Measurements from ENCODE around the gene EIF4E2. TPM values are rescaled to one million over a fixed set of nuclear protein-coding genes. Genes with fewer than 3 reads are reported as not detected.
A peak's percentile ranks its signal among the peaks of the same experiment; 100 is the strongest.
"Not testable (repeated sequence)": the region's sequence is repeated elsewhere in the genome, so short reads cannot be mapped to it uniquely, and the experiment has no call there.

Gene EIF4E2
- total and polyA plus RNA-seq, 4 experiments from 2014 or later = 72.4 to 80.7 (median 76.5) TPM

DNA sequence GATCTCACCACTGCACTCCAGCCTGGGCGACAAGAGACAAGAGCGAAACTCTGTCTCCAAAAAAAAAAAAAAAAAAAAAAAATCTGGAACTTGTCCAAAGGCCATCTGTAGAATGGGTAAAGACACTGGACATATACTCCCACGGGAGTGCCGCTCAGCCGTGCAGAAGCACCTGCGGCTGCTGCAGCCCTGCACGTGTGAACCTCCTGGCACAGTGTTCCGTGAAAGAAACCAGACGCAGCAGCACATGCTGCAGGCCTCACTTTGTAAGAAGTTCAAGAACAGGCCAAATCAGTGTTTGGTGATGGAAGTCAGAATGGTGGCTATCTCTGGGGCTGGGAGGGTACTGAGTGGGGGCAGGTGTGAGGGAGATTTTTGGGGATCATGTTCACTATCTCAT is 18.1 kb upstream of the EIF4E2 start:
- Mint-ChIP-seq H3K4me1 (peaks cover 8 to 17% (median 12%) of the 10 kb centered on the region in 4 donors), H3K27me3 (peaks cover 11 to 35% of the 10 kb centered on the region in 2 donors), H3K4me3 (no peak overlapping the region), H3K36me3 (no peaks in the 10 kb centered on the region), H3K27ac (no peak overlapping the region), H3K9me3 (peaks cover 0 to 3% (median 0%) of the 10 kb centered on the region in 8 donors)
- H3K9me3 ChIP-seq (ENCODE audit: control insufficient read depth in 1 of 2, low read length in 2 of 2) = no peaks in the 10 kb centered on the region
- no peaks in the 10 kb centered on the region for H3K27me3 ChIP-seq (ENCODE audit: insufficient read depth, low read length)
- peaks cover 8% of the 10 kb centered on the region for H3K4me1 ChIP-seq (ENCODE audit: insufficient read depth, low read length)
- no peak overlapping the region for H3K4me3 ChIP-seq (ENCODE audit: low read length in 2 of 2)
- H3K36me3 ChIP-seq (ENCODE audit: insufficient read depth, low read length) = no peaks in the 10 kb centered on the region
- no peak for DNase-seq
- intact Hi-C loops (cut with micrococcal nuclease) = no loop called here
- ChIA-PET CTCF (ENCODE audit: partially characterized antibody) (no interaction called here), POLR2A (ENCODE audit: partially characterized antibody) (no interaction called here)
- no peak overlapping the region for H3K27ac ChIP-seq (ENCODE audit: low read depth, low read length)

- H3K9me3 ChIP-seq (ENCODE audit: control insufficient read depth in 1 of 2, low read length in 2 of 2); DNase-seq; H3K36me3 ChIP-seq (ENCODE audit: insufficient read depth, low read length); H3K27ac ChIP-seq (ENCODE audit: low read depth, low read length); H3K4me3 ChIP-seq (ENCODE audit: low read length in 2 of 2); intact Hi-C loops (cut with micrococcal nuclease); H3K4me3 Mint-ChIP-seq; H3K36me3 Mint-ChIP-seq; H3K27me3 ChIP-seq (ENCODE audit: insufficient read depth, low read length); POLR2A ChIA-PET (ENCODE audit: partially characterized antibody); H3K27ac Mint-ChIP-seq; H3K4me1 ChIP-seq (ENCODE audit: insufficient read depth, low read length); H3K9me3 Mint-ChIP-seq; CTCF ChIA-PET (ENCODE audit: partially characterized antibody): not testable (repeated sequence)
- H3K4me1 Mint-ChIP-seq = peaks cover 8 to 16% (median 12%) of the 10 kb centered on the region in 4 donors
- peaks cover 9 to 32% of the 10 kb centered on the region in 2 donors for H3K27me3 Mint-ChIP-seq
These were observed 17.7 kb upstream of the EIF4E2 start for GRCh38 chr2:232532821-232533220.

DNA sequence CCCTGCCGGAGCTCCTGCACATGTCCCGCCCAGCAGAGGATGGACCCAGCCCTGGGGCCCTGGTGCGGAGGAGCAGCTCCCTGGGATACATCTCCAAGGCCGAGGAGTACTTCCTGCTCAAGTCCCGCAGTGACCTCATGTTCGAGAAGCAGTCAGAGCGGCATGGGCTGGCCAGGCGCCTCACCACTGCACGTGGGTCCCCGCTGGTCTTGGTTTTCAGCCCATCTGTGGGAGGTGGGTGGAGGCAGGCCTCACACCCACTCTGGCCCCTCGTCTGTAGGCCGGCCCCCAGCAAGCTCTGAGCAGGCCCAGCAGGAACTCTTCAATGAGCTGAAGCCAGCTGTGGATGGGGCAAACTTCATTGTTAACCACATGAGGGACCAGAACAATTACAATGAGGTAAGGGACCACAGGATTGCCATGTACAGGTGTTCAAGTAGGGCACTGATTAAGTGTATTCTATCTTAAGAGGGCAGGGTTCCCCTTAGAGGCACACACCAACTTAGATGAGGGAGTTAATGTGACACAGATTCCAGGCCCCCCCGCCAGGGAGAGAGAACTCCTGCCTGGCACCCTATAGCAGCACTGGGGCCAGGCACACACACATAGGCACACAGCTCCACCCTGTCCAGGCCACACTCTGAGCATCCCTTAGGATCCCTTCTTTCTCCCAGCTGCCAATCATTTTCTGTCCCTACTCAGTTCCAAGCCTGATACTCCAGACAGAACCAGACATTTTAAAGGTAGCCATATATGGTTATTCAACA is 16.4 kb upstream of the EIF4E2 start:
- peaks cover 0 to 3% (median 0%) of the 10 kb centered on the region in 8 donors for H3K9me3 Mint-ChIP-seq
- H3K4me3 ChIP-seq (ENCODE audit: low read length in 2 of 2) = no peak overlapping the region
- no peaks in the 10 kb centered on the region for H3K4me1 ChIP-seq (ENCODE audit: insufficient read depth, low read length)
- no peak for DNase-seq
- intact Hi-C loops (cut with micrococcal nuclease) = no loop called here
- H3K36me3 Mint-ChIP-seq = no peaks in the 10 kb centered on the region
- ChIA-PET POLR2A (ENCODE audit: partially characterized antibody) (no interaction called here), CTCF (ENCODE audit: partially characterized antibody) (no interaction called here)
- H3K27ac ChIP-seq (ENCODE audit: low read depth, low read length) = no peak overlapping the region
- H3K4me3 Mint-ChIP-seq = no peak overlapping the region
- no peaks in the 10 kb centered on the region for H3K27me3 ChIP-seq (ENCODE audit: insufficient read depth, low read length)
- H3K36me3 ChIP-seq (ENCODE audit: insufficient read depth, low read length) = no peaks in the 10 kb centered on the region
- H3K27me3 Mint-ChIP-seq = peaks cover 3 to 27% of the 10 kb centered on the region in 2 donors
- H3K4me1 Mint-ChIP-seq = peaks cover 0 to 8% (median 3%) of the 10 kb centered on the region in 4 donors
- H3K27ac Mint-ChIP-seq = peak overlapping the region in 1 of 7 donors; percentile 63
- no peaks in the 10 kb centered on the region for H3K9me3 ChIP-seq (ENCODE audit: control insufficient read depth in 1 of 2, low read length in 2 of 2)

DNA sequence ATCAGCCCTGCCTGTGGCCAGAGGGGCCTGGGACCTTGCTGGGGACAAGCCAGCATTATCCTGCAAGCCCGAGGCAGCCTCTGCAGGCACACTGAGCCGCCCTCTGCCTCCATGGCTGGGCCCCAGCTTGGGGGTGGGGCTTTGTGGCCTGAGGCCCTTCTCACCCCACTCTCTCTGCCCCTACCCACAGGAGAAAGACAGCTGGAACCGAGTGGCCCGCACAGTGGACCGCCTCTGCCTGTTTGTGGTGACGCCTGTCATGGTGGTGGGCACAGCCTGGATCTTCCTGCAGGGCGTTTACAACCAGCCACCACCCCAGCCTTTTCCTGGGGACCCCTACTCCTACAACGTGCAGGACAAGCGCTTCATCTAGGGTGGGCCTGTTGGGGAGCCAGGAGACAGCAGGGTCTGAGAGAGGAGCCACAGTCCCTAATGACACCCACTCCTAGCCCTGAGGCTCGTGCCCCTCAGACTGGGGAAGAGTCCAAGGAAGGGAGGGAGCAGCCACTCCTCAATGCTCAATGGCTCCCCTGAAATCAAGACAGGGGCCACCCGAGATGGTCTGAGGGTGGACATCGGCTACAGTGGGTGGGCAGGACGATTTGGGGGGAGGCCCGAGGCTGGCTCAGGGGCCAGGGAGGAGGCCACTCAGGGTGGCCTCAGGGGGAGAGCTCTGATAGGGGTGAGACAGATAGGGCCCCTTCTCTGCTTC is 15.4 kb upstream of the EIF4E2 start:
- Histone ChIP-seq H3K9me3 (ENCODE audit: control insufficient read depth in 1 of 2, low read length in 2 of 2) (no peaks in the 10 kb centered on the region), H3K4me3 (ENCODE audit: low read length in 2 of 2) (no peak overlapping the region), H3K4me1 (ENCODE audit: insufficient read depth, low read length) (no peaks in the 10 kb centered on the region), H3K27me3 (ENCODE audit: insufficient read depth, low read length) (no peaks in the 10 kb centered on the region), H3K36me3 (ENCODE audit: insufficient read depth, low read length) (no peaks in the 10 kb centered on the region), H3K27ac (ENCODE audit: low read depth, low read length) (no peak overlapping the region)
- Mint-ChIP-seq H3K27ac (no peak overlapping the region), H3K36me3 (no peaks in the 10 kb centered on the region), H3K27me3 (peaks cover 3 to 27% of the 10 kb centered on the region in 2 donors), H3K4me3 (no peak overlapping the region), H3K9me3 (peaks cover 0 to 3% (median 0%) of the 10 kb centered on the region in 8 donors), H3K4me1 (peaks cover 0 to 5% (median 2%) of the 10 kb centered on the region in 4 donors)
- ChIA-PET CTCF (ENCODE audit: partially characterized antibody) (no interaction called here), POLR2A (ENCODE audit: partially characterized antibody) (no interaction called here)
- intact Hi-C loops (cut with micrococcal nuclease) = no loop called here
- DNase-seq = no peak

DNA sequence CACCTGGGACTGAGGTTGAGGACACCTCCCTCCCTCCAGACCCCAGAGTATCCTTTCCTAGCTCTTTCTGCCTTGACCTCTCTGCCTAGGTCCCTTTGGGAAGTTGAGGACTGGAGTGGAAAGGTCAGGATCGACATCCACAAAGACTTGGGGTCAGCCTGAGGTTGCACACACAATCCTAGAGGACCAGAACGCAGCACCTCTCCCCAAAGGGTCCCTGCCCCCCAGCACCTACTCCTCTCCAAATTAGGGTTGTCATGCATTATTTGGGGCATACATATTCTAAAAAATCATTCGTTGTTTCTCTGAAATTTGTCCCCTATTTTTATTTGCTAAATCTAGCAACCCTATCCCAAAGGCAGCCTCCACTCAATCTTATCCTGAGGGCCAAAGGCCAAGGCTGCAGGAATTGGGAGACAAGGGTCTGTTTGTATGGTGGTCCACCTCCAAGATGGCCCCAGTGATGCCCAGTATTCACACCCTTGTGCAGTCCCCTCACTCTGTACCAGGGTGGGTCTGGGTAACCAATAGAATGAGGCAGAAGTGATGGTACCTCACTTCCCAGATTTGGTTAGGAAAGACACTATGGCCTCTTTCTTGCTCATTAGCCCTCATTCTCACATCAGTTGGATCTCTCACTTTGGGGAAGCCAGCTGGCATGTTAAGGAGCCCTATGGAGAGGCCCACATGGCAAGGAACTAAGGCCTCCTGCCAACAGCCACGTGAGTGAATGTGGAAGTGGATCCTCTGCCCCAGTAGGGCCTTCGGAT is 14.5 kb upstream of the EIF4E2 start:
- ChIA-PET CTCF (ENCODE audit: partially characterized antibody) (no interaction called here), POLR2A (ENCODE audit: partially characterized antibody) (no interaction called here)
- H3K27ac Mint-ChIP-seq = no peak overlapping the region
- no peak for DNase-seq
- H3K4me3 ChIP-seq (ENCODE audit: low read length in 2 of 2) = no peak overlapping the region
- intact Hi-C loops (cut with micrococcal nuclease) = no loop called here
- H3K4me3 Mint-ChIP-seq = peak overlapping the region in 1 of 8 donors; percentile 3
- H3K4me1 ChIP-seq (ENCODE audit: insufficient read depth, low read length) = no peaks in the 10 kb centered on the region
- no peaks in the 10 kb centered on the region for H3K36me3 Mint-ChIP-seq
- peaks cover 0 to 5% (median 2%) of the 10 kb centered on the region in 4 donors for H3K4me1 Mint-ChIP-seq
- H3K27me3 Mint-ChIP-seq = peaks cover 3 to 24% of the 10 kb centered on the region in 2 donors
- H3K9me3 ChIP-seq (ENCODE audit: control insufficient read depth in 1 of 2, low read length in 2 of 2) = no peaks in the 10 kb centered on the region
- peaks cover 0 to 3% (median 0%) of the 10 kb centered on the region in 8 donors for H3K9me3 Mint-ChIP-seq
- no peaks in the 10 kb centered on the region for H3K27me3 ChIP-seq (ENCODE audit: insufficient read depth, low read length)
- no peaks in the 10 kb centered on the region for H3K36me3 ChIP-seq (ENCODE audit: insufficient read depth, low read length)
- H3K27ac ChIP-seq (ENCODE audit: low read depth, low read length) = no peak overlapping the region

DNA sequence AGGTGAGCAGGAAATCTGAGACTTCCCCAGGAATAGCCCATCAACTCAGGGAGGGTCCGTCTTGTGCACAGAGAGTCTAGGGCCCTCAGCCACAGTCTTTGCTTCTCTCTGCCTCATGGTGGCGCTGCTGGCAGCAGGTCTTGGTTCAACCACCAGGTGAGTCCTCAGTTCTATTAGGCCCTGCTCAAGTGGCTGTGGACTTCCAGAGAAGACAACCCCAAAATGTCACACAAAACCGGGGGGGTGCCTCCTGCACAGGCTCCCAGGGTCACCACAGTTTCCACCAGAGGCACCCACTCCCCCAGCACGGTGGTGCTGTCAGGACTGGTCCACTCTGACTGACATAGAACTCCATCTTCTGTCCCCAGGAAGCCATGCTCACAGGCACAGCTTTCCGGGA is 13.4 kb upstream of the EIF4E2 start:
- no peak overlapping the region for H3K27ac ChIP-seq (ENCODE audit: low read depth, low read length)
- DNase-seq = no peak
- intact Hi-C loops (cut with micrococcal nuclease) = no loop called here
- H3K27ac Mint-ChIP-seq = no peak overlapping the region
- H3K4me3 ChIP-seq (ENCODE audit: low read length in 2 of 2) = no peak overlapping the region
- H3K4me3 Mint-ChIP-seq = no peak overlapping the region
- peaks cover 0 to 6% (median 2%) of the 10 kb centered on the region in 4 donors for H3K4me1 Mint-ChIP-seq
- CTCF ChIA-PET (ENCODE audit: partially characterized antibody) = no interaction called here
- peaks cover 3 to 21% of the 10 kb centered on the region in 2 donors for H3K27me3 Mint-ChIP-seq
- POLR2A ChIA-PET (ENCODE audit: partially characterized antibody) = no interaction called here
- H3K27me3 ChIP-seq (ENCODE audit: insufficient read depth, low read length) = no peaks in the 10 kb centered on the region
- H3K9me3 Mint-ChIP-seq = peaks cover 0 to 3% (median 0%) of the 10 kb centered on the region in 8 donors
- no peaks in the 10 kb centered on the region for H3K4me1 ChIP-seq (ENCODE audit: insufficient read depth, low read length)
- no peaks in the 10 kb centered on the region for H3K36me3 ChIP-seq (ENCODE audit: insufficient read depth, low read length)
- H3K9me3 ChIP-seq (ENCODE audit: control insufficient read depth in 1 of 2, low read length in 2 of 2) = no peaks in the 10 kb centered on the region
- H3K36me3 Mint-ChIP-seq = no peaks in the 10 kb centered on the region

DNA sequence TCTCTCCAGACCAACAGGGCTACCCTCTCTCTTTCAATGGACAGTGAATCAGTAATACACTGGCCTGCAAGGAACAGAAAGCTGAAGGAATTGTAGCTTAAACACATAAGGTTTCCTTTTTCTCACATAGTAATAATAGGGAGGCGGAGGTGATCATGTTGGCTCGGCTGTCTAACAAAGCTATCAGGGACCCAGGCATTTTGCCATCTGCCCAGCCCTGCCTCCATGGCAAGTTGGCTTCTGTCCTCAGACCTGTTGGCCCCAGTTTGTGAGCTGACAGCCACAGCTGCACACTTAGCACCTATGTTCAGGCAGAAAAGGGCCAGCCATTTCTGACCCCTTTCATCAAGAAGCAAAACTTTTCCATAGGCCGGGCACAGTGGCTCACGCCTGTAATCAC is 13.0 kb upstream of the EIF4E2 start:
- peaks cover 0 to 3% (median 0%) of the 10 kb centered on the region in 8 donors for H3K9me3 Mint-ChIP-seq
- DNase-seq = no peak
- H3K9me3 ChIP-seq (ENCODE audit: control insufficient read depth in 1 of 2, low read length in 2 of 2) = no peaks in the 10 kb centered on the region
- H3K27me3 Mint-ChIP-seq = peaks cover 3 to 21% of the 10 kb centered on the region in 2 donors
- no peaks in the 10 kb centered on the region for H3K27me3 ChIP-seq (ENCODE audit: insufficient read depth, low read length)
- H3K36me3 Mint-ChIP-seq = no peaks in the 10 kb centered on the region
- CTCF ChIA-PET (ENCODE audit: partially characterized antibody) = no interaction called here
- H3K4me3 ChIP-seq (ENCODE audit: low read length in 2 of 2) = no peak overlapping the region
- H3K36me3 ChIP-seq (ENCODE audit: insufficient read depth, low read length) = no peaks in the 10 kb centered on the region
- H3K27ac ChIP-seq (ENCODE audit: low read depth, low read length) = no peak overlapping the region
- intact Hi-C loops (cut with micrococcal nuclease) = no loop called here
- peaks cover under 1 to 10% (median 2%) of the 10 kb centered on the region in 4 donors for H3K4me1 Mint-ChIP-seq
- H3K4me3 Mint-ChIP-seq = no peak overlapping the region
- POLR2A ChIA-PET (ENCODE audit: partially characterized antibody) = no interaction called here
- no peaks in the 10 kb centered on the region for H3K4me1 ChIP-seq (ENCODE audit: insufficient read depth, low read length)
- peak overlapping the region in 1 of 7 donors; percentile 7 for H3K27ac Mint-ChIP-seq

All from CD4-positive, alpha-beta memory T cell (primary cell).